ENCODE measurements around the gene TIMM9.

The TIMM9 gene

GRCh38 chr14:58427281-58428117 is at the start of gene TIMM9, which contains the start of gene KIAA0586:
Gene TIMM9 (minus strand): TSS chr14:58427531. CDS start chr14:58411945, 15,586 bp downstream.
Gene KIAA0586 (plus strand): TSS chr14:58427719. CDS start chr14:58428265, 546 bp downstream.
- Histone ChIP-seq H3K4me1 (ENCODE audit: insufficient read depth, poor library complexity, severe bottlenecking) (peaks cover 25% of the 10 kb centered on the region), H3K9me3 (ENCODE audit: severe bottlenecking) (no peaks in the 10 kb centered on the region), H3K36me3 (ENCODE audit: low read depth) (peaks cover 51% of the 10 kb centered on the region), H3K27me3 (ENCODE audit: insufficient read depth, poor library complexity, severe bottlenecking) (no peaks in the 10 kb centered on the region), H3K27ac (ENCODE audit: poor library complexity, severe bottlenecking) (peak within 1 kb of the TSS; percentile 91), H3K4me3 (ENCODE audit: severe bottlenecking) (peak within 1 kb of the TSS; percentile 92)
- DNase-seq (ENCODE audit: low spot score) = peak; percentile 98
- no peak for TF ChIP-seq CTCF (IDR thresholded peaks at IDR 0.05; ENCODE audit: poor library complexity, severe bottlenecking)
- ATAC-seq (ENCODE audit: low read depth) = peak; percentile 83

- no peak for TF ChIP-seq CTCF (IDR thresholded peaks at IDR 0.05; ENCODE audit: poor library complexity, severe bottlenecking)
- H3K27me3 ChIP-seq (ENCODE audit: insufficient read depth, poor library complexity, severe bottlenecking) = no peaks in the 10 kb centered on the region
- no peaks in the 10 kb centered on the region for H3K4me1 ChIP-seq (ENCODE audit: insufficient read depth, poor library complexity, severe bottlenecking)
- peaks cover 45% of the 10 kb centered on the region for H3K36me3 ChIP-seq (ENCODE audit: low read depth)
- no peak overlapping the region for H3K4me3 ChIP-seq (ENCODE audit: severe bottlenecking)
- DNase-seq (ENCODE audit: low spot score) (no peak), ATAC-seq (ENCODE audit: low read depth) (no peak)
- no peaks in the 10 kb centered on the region for H3K9me3 ChIP-seq (ENCODE audit: severe bottlenecking)
- H3K27ac ChIP-seq (ENCODE audit: poor library complexity, severe bottlenecking) = no peak overlapping the region
These were observed 49.0 kb upstream of the TIMM9 start for GRCh38 chr14:58476320-58476719.

- peaks cover 65% of the 10 kb centered on the region for H3K36me3 ChIP-seq (ENCODE audit: low read depth)
These were observed 42.0 kb upstream of the TIMM9 start for GRCh38 chr14:58469309-58469708.

GRCh38 chr14:58467575-58467974 is 40.2 kb upstream of the TIMM9 start:
- no peaks in the 10 kb centered on the region for H3K9me3 ChIP-seq (ENCODE audit: severe bottlenecking)
- H3K4me3 ChIP-seq (ENCODE audit: severe bottlenecking) = no peak overlapping the region
- no peak for ATAC-seq (ENCODE audit: low read depth)
- peaks cover 14% of the 10 kb centered on the region for H3K4me1 ChIP-seq (ENCODE audit: insufficient read depth, poor library complexity, severe bottlenecking)
- H3K27ac ChIP-seq (ENCODE audit: poor library complexity, severe bottlenecking) = no peak overlapping the region
- peaks cover 70% of the 10 kb centered on the region for H3K36me3 ChIP-seq (ENCODE audit: low read depth)
- peak; percentile 22 for TF ChIP-seq CTCF (IDR thresholded peaks at IDR 0.05; ENCODE audit: poor library complexity, severe bottlenecking)
- DNase-seq (ENCODE audit: low spot score) = no peak
- no peaks in the 10 kb centered on the region for H3K27me3 ChIP-seq (ENCODE audit: insufficient read depth, poor library complexity, severe bottlenecking)

More at GRCh38 chr14:58469309-58469708, 42.0 kb upstream of the TIMM9 start:
- Histone ChIP-seq H3K4me1 (ENCODE audit: insufficient read depth, poor library complexity, severe bottlenecking) (peaks cover 14% of the 10 kb centered on the region), H3K9me3 (ENCODE audit: severe bottlenecking) (no peaks in the 10 kb centered on the region), H3K27me3 (ENCODE audit: insufficient read depth, poor library complexity, severe bottlenecking) (no peaks in the 10 kb centered on the region), H3K4me3 (ENCODE audit: severe bottlenecking) (no peak overlapping the region), H3K27ac (ENCODE audit: poor library complexity, severe bottlenecking) (no peak overlapping the region)
- ATAC-seq (ENCODE audit: low read depth) (no peak), DNase-seq (ENCODE audit: low spot score) (no peak)
- TF ChIP-seq CTCF (IDR thresholded peaks at IDR 0.05; ENCODE audit: poor library complexity, severe bottlenecking) = no peak

GRCh38 chr14:58466459-58466858 is 39.1 kb upstream of the TIMM9 start:
- Histone ChIP-seq H3K9me3 (ENCODE audit: severe bottlenecking) (no peaks in the 10 kb centered on the region), H3K4me3 (ENCODE audit: severe bottlenecking) (no peak overlapping the region), H3K27ac (ENCODE audit: poor library complexity, severe bottlenecking) (no peak overlapping the region), H3K36me3 (ENCODE audit: low read depth) (peaks cover 68% of the 10 kb centered on the region), H3K27me3 (ENCODE audit: insufficient read depth, poor library complexity, severe bottlenecking) (no peaks in the 10 kb centered on the region), H3K4me1 (ENCODE audit: insufficient read depth, poor library complexity, severe bottlenecking) (peaks cover 14% of the 10 kb centered on the region)
- DNase-seq (ENCODE audit: low spot score) (no peak), ATAC-seq (ENCODE audit: low read depth) (no peak)
- no peak for TF ChIP-seq CTCF (IDR thresholded peaks at IDR 0.05; ENCODE audit: poor library complexity, severe bottlenecking)
